H9 (cell line): ENCODE measurements around the gene AMBRA1. TPM values are rescaled to one million over a fixed set of nuclear protein-coding genes. Genes with fewer than 3 reads are reported as not detected.

ENCODE experiments used
- DNase-seq: peaks from one replicate; pipeline ENCODE4 v3.0.0-alpha.2; 2017
- H2AFZ ChIP-seq: one replicate; pipeline ENCODE4 v1.6.1; 2013; ENCODE audit warnings: mild to moderate bottlenecking, low read length, control low read depth, moderate library complexity
- H2AK5ac ChIP-seq: 2 replicates; pipeline ENCODE4 v1.6.1; 2013; ENCODE audit warnings: low read length, control low read depth, mixed read lengths; ENCODE audit not compliant: insufficient read length
- H2BK120ac ChIP-seq: one replicate; pipeline ENCODE4 v1.6.1; 2013; ENCODE audit warnings: low read depth, mild to moderate bottlenecking, low read length, control low read depth, inconsistent platforms; ENCODE audit not compliant: poor library complexity, severe bottlenecking
- H2BK12ac ChIP-seq: 2 replicates; pipeline ENCODE4 v1.6.1; 2013; ENCODE audit warnings: low read length, control low read depth, mixed read lengths, low read depth; ENCODE audit not compliant: insufficient read length
- H2BK15ac ChIP-seq: 2 replicates; pipeline ENCODE4 v1.6.1; 2013; ENCODE audit warnings: low read depth, low read length, control low read depth
- H2BK20ac ChIP-seq: one replicate; pipeline ENCODE4 v1.6.1; 2013; ENCODE audit warnings: low read depth, mild to moderate bottlenecking, low read length, control low read depth, inconsistent platforms; ENCODE audit not compliant: poor library complexity, severe bottlenecking
- H2BK5ac ChIP-seq: 2 replicates; pipeline ENCODE4 v1.6.1; 2013; ENCODE audit warnings: low read length, control low read depth, mixed read lengths; ENCODE audit not compliant: insufficient read length
- H3K14ac ChIP-seq: 2 replicates; pipeline ENCODE4 v1.6.1; 2013; ENCODE audit warnings: low read length, control low read depth; ENCODE audit not compliant: insufficient read depth
- H3K18ac ChIP-seq: 2 replicates; pipeline ENCODE4 v1.6.1; 2013; ENCODE audit warnings: low read depth, mild to moderate bottlenecking, mixed read lengths, low read length, control low read depth; ENCODE audit not compliant: insufficient read length
- H3K23ac ChIP-seq: 2 replicates; pipeline ENCODE4 v1.6.1; 2013; ENCODE audit warnings: low read length, control low read depth, mixed read lengths, low read depth; ENCODE audit not compliant: insufficient read length
- H3K23me2 ChIP-seq: 2 replicates; pipeline ENCODE4 v1.6.1; 2013; ENCODE audit warnings: low read depth, mild to moderate bottlenecking, mixed read lengths, low read length, control low read depth; ENCODE audit not compliant: insufficient read length, poor library complexity, severe bottlenecking
- H3K27ac ChIP-seq: 2 replicates; pipeline ENCODE4 v1.5.1; 2013; ENCODE audit warnings: low read length, control low read depth, mixed read lengths, low read depth; ENCODE audit not compliant: insufficient read length
- H3K27me3 ChIP-seq: 2 replicates; pipeline ENCODE4 v1.6.1; 2013; ENCODE audit warnings: low read length, control low read depth, inconsistent platforms; ENCODE audit not compliant: insufficient read depth
- H3K4ac ChIP-seq: 2 replicates; pipeline ENCODE4 v1.6.1; 2013; ENCODE audit warnings: low read depth, mild to moderate bottlenecking, control low read depth, inconsistent platforms, low read length, moderate library complexity
- H3K4me1 ChIP-seq: 2 replicates; pipeline ENCODE4 v1.6.1; 2013; ENCODE audit warnings: low read length, control low read depth, inconsistent platforms; ENCODE audit not compliant: insufficient read depth
- H3K4me2 ChIP-seq: 2 replicates; pipeline ENCODE4 v1.6.1; 2013; ENCODE audit warnings: low read length, control low read depth, mixed read lengths; ENCODE audit not compliant: insufficient read length, insufficient read depth
- H3K56ac ChIP-seq: 2 replicates; pipeline ENCODE4 v1.6.1; 2013; ENCODE audit warnings: low read depth, mild to moderate bottlenecking, mixed read lengths, low read length, control low read depth; ENCODE audit not compliant: insufficient read length
- H3K79me1 ChIP-seq: 2 replicates; pipeline ENCODE4 v1.6.1; 2013; ENCODE audit warnings: low read depth, mild to moderate bottlenecking, moderate library complexity, low read length, control low read depth, inconsistent platforms; ENCODE audit not compliant: insufficient read depth, poor library complexity, severe bottlenecking
- H3K79me2 ChIP-seq: 2 replicates; pipeline ENCODE4 v1.6.1; 2013; ENCODE audit warnings: low read length, control low read depth, inconsistent platforms; ENCODE audit not compliant: insufficient read depth
- H3K9ac ChIP-seq: 2 replicates; pipeline ENCODE4 v1.6.1; 2013; ENCODE audit warnings: low read length, control low read depth, mixed read lengths; ENCODE audit not compliant: insufficient read length; ENCODE audit errors: extremely low read depth
- H3K9me3 ChIP-seq: one replicate; pipeline ENCODE4 v1.6.1; 2013; ENCODE audit warnings: low read depth, low read length, inconsistent platforms; ENCODE audit not compliant: control insufficient read depth
- H3T11ph ChIP-seq: one replicate; pipeline ENCODE4 v1.6.1; 2013; ENCODE audit warnings: mild to moderate bottlenecking, low read length, control low read depth, inconsistent platforms
- H4K20me1 ChIP-seq: one replicate; pipeline ENCODE4 v1.6.1; 2013; ENCODE audit not compliant: control insufficient read depth, insufficient read length, insufficient read depth
- H4K5ac ChIP-seq: 2 replicates; pipeline ENCODE4 v1.6.1; 2013; ENCODE audit warnings: low read depth, mild to moderate bottlenecking, mixed read lengths, low read length, control low read depth; ENCODE audit not compliant: insufficient read length
- H4K8ac ChIP-seq: replicated peaks from 2 replicates; pipeline ENCODE4 v1.6.1; 2013; ENCODE audit warnings: low read length, control low read depth, mixed read lengths, low read depth; ENCODE audit not compliant: insufficient read length
- H4K91ac ChIP-seq: 2 replicates; pipeline ENCODE4 v1.6.1; 2013; ENCODE audit warnings: low read depth, mild to moderate bottlenecking, moderate library complexity, mixed read lengths, low read length, control low read depth; ENCODE audit not compliant: insufficient read length
- H3K27ac Mint-ChIP-seq, 3 experiments: 2 replicates in 2 of 3; 3 replicates in 1 of 3; pipeline ENCODE4 v1.8.0; 2020 to 2021; ENCODE audit warnings: mixed read lengths in 3 of 3, mild to moderate bottlenecking in 1 of 3, moderate library complexity in 1 of 3
- H3K27me3 Mint-ChIP-seq: 2 replicates; pipeline ENCODE4 v1.8.0; 2021; ENCODE audit warnings: low read depth, mild to moderate bottlenecking, moderate library complexity, mixed read lengths
- H3K36me3 Mint-ChIP-seq, 3 experiments: 2 replicates in 2 of 3; 3 replicates in 1 of 3; pipeline ENCODE4 v1.8.0; 2020 to 2021; ENCODE audit warnings: low read depth in 3 of 3, mixed read lengths in 3 of 3; ENCODE audit not compliant: insufficient read depth in 1 of 3
- H3K4me1 Mint-ChIP-seq, 2 experiments: 2 replicates each; pipeline ENCODE4 v1.8.0; 2020; ENCODE audit warnings: mixed read lengths in 2 of 2
- H3K4me3 Mint-ChIP-seq, 2 experiments: 2 replicates in 1 of 2; 3 replicates in 1 of 2; pipeline ENCODE4 v1.8.0; 2020 to 2021; ENCODE audit warnings: mild to moderate bottlenecking in 2 of 2, mixed read lengths in 2 of 2, moderate library complexity in 1 of 2
- H3K9me3 Mint-ChIP-seq, 2 experiments: 2 replicates in 1 of 2; 3 replicates in 1 of 2; pipeline ENCODE4 v1.8.0; 2020; ENCODE audit warnings: mild to moderate bottlenecking in 2 of 2, mixed read lengths in 2 of 2, moderate library complexity in 1 of 2
- WGBS: extraction: QIAGEN DNeasy Blood & Tissue Kit; methylation state at CpG from one replicate; pipeline ENCODE4 v1.1.7; 2013; ENCODE audit warnings: missing lambda C conversion rate, low lambda C conversion rate, mixed read lengths; ENCODE audit not compliant: insufficient read length; ENCODE audit errors: extremely low coverage; 5-methylcytosine and 5-hydroxymethylcytosine counted together
- total RNA-seq: library from RNA; stranded (reverse); gene quantifications from 2 replicates; pipeline ENCODE4 v1.2.1, GENCODE V29; 2021
- TF ChIP-seq, protein P1 (sequence below): fragments of 200-600 bp; sonication (generic); conservative IDR thresholded peaks from 3 replicates; pipeline ENCODE4 v1.8.0; 2021; ENCODE audit warnings: antibody characterized with exemption, mild to moderate bottlenecking

The AMBRA1 gene
- total RNA-seq, 1 experiment from 2014 or later = 37.5 TPM

DNA sequence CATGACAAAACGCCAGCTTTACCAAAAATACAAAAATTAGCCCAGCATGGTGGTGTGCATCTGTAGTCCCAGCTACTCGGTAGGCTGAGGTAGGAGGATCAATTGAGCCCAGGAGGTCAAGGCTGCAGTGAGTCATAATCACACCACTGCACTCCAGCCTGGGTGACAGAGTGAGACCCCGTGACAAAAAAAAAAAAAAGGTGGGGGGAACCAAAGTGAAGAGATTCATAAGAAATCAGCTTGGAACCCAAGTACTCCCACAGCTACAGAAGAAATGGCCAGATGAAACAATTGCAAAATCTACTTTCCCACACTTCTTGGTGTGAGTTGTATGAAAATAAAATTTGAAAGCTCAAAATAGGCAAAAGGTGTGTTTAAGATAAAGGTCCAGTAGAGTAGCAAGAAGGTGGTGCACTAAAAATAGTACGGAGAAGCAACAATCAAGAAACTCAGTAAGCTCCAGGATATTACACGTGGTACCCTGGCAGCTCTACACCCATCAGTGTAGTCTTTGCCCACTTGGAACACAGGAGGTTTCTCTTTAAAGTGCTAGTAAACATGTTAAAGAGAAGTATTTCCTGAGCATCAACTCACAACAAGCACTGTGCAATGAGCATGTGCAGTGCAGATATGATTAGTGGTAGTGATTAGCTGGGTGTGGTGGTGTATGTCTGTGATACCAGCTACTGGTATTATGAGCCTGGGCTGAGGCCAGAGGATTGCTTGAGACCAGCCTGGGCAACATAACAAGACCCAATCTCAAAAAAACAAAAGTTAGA, 17.9 kb upstream of the AMBRA1 start:
- H3T11ph ChIP-seq = no peak overlapping the region
- no peak overlapping the region; a peak in 1 of 7 replicates for H3K27ac Mint-ChIP-seq
- no peak overlapping the region for H2BK20ac ChIP-seq
- TF ChIP-seq, protein P1, sequence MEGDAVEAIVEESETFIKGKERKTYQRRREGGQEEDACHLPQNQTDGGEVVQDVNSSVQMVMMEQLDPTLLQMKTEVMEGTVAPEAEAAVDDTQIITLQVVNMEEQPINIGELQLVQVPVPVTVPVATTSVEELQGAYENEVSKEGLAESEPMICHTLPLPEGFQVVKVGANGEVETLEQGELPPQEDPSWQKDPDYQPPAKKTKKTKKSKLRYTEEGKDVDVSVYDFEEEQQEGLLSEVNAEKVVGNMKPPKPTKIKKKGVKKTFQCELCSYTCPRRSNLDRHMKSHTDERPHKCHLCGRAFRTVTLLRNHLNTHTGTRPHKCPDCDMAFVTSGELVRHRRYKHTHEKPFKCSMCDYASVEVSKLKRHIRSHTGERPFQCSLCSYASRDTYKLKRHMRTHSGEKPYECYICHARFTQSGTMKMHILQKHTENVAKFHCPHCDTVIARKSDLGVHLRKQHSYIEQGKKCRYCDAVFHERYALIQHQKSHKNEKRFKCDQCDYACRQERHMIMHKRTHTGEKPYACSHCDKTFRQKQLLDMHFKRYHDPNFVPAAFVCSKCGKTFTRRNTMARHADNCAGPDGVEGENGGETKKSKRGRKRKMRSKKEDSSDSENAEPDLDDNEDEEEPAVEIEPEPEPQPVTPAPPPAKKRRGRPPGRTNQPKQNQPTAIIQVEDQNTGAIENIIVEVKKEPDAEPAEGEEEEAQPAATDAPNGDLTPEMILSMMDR = no peak
- H3K4me3 Mint-ChIP-seq = no peak overlapping the region
- no peak overlapping the region for H3K4me2 ChIP-seq
- H4K20me1 ChIP-seq = no peaks in the 10 kb centered on the region
- no peak overlapping the region for H3K56ac ChIP-seq
- no peaks in the 10 kb centered on the region for H3K4me1 ChIP-seq
- no peak overlapping the region for H2AK5ac ChIP-seq
- no peak overlapping the region for H2BK12ac ChIP-seq
- no peaks in the 10 kb centered on the region for H3K27me3 Mint-ChIP-seq
- H2BK120ac ChIP-seq = no peak overlapping the region
- no peak overlapping the region for H3K18ac ChIP-seq
- H3K27me3 ChIP-seq = no peaks in the 10 kb centered on the region
- H4K91ac ChIP-seq = no peak overlapping the region
- H3K79me1 ChIP-seq = no peaks in the 10 kb centered on the region
- H3K4me1 Mint-ChIP-seq = peaks cover 11 to 12% of the 10 kb centered on the region in 2 experiments
- no peak overlapping the region for H2BK5ac ChIP-seq
- no peak overlapping the region for H3K9ac ChIP-seq
- no peak overlapping the region for H4K8ac ChIP-seq
- H3K36me3 Mint-ChIP-seq = no peaks in the 10 kb centered on the region
- H3K14ac ChIP-seq = no peak overlapping the region; the same call in 1 of the 2 replicates
- H3K23ac ChIP-seq = no peak overlapping the region
- no CpG with 5 or more reads among the region's 5 CpGs for whole genome bisulfite sequencing
- DNase-seq = no peak
- no peak overlapping the region for H3K4ac ChIP-seq
- no peak overlapping the region for H2BK15ac ChIP-seq
- H3K9me3 ChIP-seq = no peaks in the 10 kb centered on the region
- no peak overlapping the region for H4K5ac ChIP-seq
- H3K27ac ChIP-seq = no peak overlapping the region
- H3K9me3 Mint-ChIP-seq = no peaks in the 10 kb centered on the region
- H3K79me2 ChIP-seq = no peaks in the 10 kb centered on the region
- no peak overlapping the region for H2AFZ ChIP-seq
- H3K23me2 ChIP-seq = peaks cover 3% of the 10 kb centered on the region
